Omental fat pad (tissue), 4 donors: Measurements from ENCODE around the gene RIPK1. TPM values are rescaled to one million over a fixed set of nuclear protein-coding genes. Genes with fewer than 3 reads are reported as not detected.

Experiments used
- ATAC-seq: fragments of 150-250 bp; one replicate; pipeline ENCODE4 v1.9.1; 2016; ENCODE audit warnings: mild to moderate bottlenecking, moderate library complexity; ENCODE audit not compliant: low FRiP score
- DNase-seq: peaks from one replicate; pipeline ENCODE4 v3.0.0-alpha.2; 2019; ENCODE audit warnings: low spot score
- CTCF ChIP-seq, 3 donors: fragments of 450-650 bp; IDR thresholded peaks; one replicate each; pipeline ENCODE4 v1.5.1; 2016 to 2017; ENCODE audit warnings: antibody characterized with exemption in 3 of 3, mild to moderate bottlenecking in 3 of 3, moderate library complexity in 2 of 3
- small RNA-seq: library from RNA; depleted of rRNA; stranded (forward); fragments of <200 nt; gene quantifications from one replicate; pipeline ENCODE3, GENCODE V24; 2016
- total RNA-seq, 4 donors: library from RNA; depleted of rRNA; stranded (reverse); fragments of >200 nt; gene quantifications; one replicate each; pipeline ENCODE4 v1.1.0, GENCODE V29; 2016

Gene RIPK1
- total RNA-seq, 4 donors from 2014 or later: 29.6 to 47.0 (median 31.1) TPM

GRCh38 chr6:3157131-3157933, 89.0 kb downstream of the RIPK1 start, which contains the start of gene TUBB2A:
Gene TUBB2A, minus strand, starts transcription at chr6:3157544. Its CDS starts 81 bp downstream, at chr6:3157463.
- peak; percentile 70 for DNase-seq
- peak; percentile 89 for ATAC-seq

GRCh38 chr6:3159805-3160781, 91.8 kb downstream of the RIPK1 start:
- peak; percentile 68 for ATAC-seq
- no peak for TF ChIP-seq CTCF (IDR thresholded peaks at IDR 0.05)
- DNase-seq: no peak

More at GRCh38 chr6:3157131-3157933, 89.0 kb downstream of the RIPK1 start, which contains the start of gene TUBB2A:
- TF ChIP-seq CTCF (IDR thresholded peaks at IDR 0.05): peak in 1 of 3 donors; percentile 7

GRCh38 chr6:3162067-3162497, 93.8 kb downstream of the RIPK1 start:
- no peak for TF ChIP-seq CTCF (IDR thresholded peaks at IDR 0.05)
- ATAC-seq (no peak), DNase-seq (no peak)

GRCh38 chr6:3162565-3163247, 94.4 kb downstream of the RIPK1 start:
- ATAC-seq (peak; percentile 70), DNase-seq (no peak)
- no peak for TF ChIP-seq CTCF (IDR thresholded peaks at IDR 0.05)

- no peak for TF ChIP-seq CTCF (IDR thresholded peaks at IDR 0.05)
- DNase-seq (no peak), ATAC-seq (no peak)
Observed at GRCh38 chr6:3163248-3163594, 94.9 kb downstream of the RIPK1 start.

GRCh38 chr6:3164388-3164787, 96.1 kb downstream of the RIPK1 start:
- no peak for TF ChIP-seq CTCF (IDR thresholded peaks at IDR 0.05)
- ATAC-seq (no peak), DNase-seq (no peak)

Small RNA genes lying within 50 kb of the gene (small RNA-seq; reads per million reads assigned to genes)
- not detected for gene AL133351.4
- not detected for gene RNA5SP201

Other genes with a start within 250 kb of the RIPK1 start
- gene SERPINB1, start 226.6 kb upstream of the RIPK1 start, total RNA-seq: 100 to 1,000 TPM in 1 of 4 donors, 10 to 100 TPM in 3; 40.8 to 146 (median 50.1) TPM
- 10 to 100 TPM; 14.8 to 68.5 (median 20.8) TPM for gene SERPINB9, start 165.2 kb upstream of the RIPK1 start, total RNA-seq
- 100 to 1,000 TPM; 134 to 197 (median 158) TPM for gene SERPINB6, start 96.9 kb upstream of the RIPK1 start, total RNA-seq
- 10 to 100 TPM; 32.9 to 54.0 (median 48.1) TPM for gene NQO2, start 68.6 kb upstream of the RIPK1 start, total RNA-seq
- 10 to 100 TPM; 13.5 to 41.5 (median 20.9) TPM for gene BPHL, start 50.2 kb downstream of the RIPK1 start, total RNA-seq
- gene TUBB2A, start 89.0 kb downstream of the RIPK1 start, total RNA-seq: 100 to 1,000 TPM in 2 of 4 donors, 10 to 100 TPM in 2; 62.4 to 134 (median 97.8) TPM
- gene TUBB2B, start 159.2 kb downstream of the RIPK1 start, total RNA-seq: 1 to 10 TPM; 2.4 to 8.9 (median 3.9) TPM
- 10 to 100 TPM in 3 of 4 donors, 1 to 10 TPM in 1; 6.8 to 25.2 (median 23.3) TPM for gene PSMG4, start 190.5 kb downstream of the RIPK1 start, total RNA-seq